ENCODE data around the gene SPARC.

The SPARC gene

DNA sequence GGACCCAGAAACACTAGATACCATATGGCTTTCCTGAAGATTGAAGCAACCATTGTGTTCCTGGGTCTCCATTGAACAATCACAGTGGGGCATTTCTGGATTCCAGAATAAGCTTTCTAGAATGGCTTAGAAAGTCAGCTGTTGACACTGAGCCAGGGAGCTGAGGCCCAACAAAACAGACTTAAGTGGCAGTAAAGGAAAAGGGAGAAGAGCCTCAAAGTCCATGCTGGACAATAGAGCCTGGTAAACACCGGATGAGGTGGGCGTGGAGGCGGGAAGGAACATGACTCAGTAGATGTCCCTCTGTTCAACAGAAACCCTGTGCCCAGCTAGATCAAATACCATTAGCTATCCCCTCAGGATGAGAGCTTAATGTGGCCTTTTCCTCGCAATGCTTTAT, 14.8 kb downstream of the SPARC start:
- H3K4me3 ChIP-seq (ENCODE audit: low read depth, low read length) = no peak overlapping the region
- no peak for DNase-seq (ENCODE audit: low read depth, low spot score)
- ChIA-PET CTCF (interaction anchor here (1.0 to 23.2 kb wide), 5 partner anchors 9 to 71 kb away, joined by 4 to 652 read pairs (median 15); no protein-coding TSS in a partner anchor), POLR2A (interaction anchor here (0.6 to 16.5 kb wide), 12 partner anchors 10 to 1179 kb away, joined by 3 to 383 read pairs (median 9); partner anchors contain the start of gene SPARC)
- TF ChIP-seq, protein P1, sequence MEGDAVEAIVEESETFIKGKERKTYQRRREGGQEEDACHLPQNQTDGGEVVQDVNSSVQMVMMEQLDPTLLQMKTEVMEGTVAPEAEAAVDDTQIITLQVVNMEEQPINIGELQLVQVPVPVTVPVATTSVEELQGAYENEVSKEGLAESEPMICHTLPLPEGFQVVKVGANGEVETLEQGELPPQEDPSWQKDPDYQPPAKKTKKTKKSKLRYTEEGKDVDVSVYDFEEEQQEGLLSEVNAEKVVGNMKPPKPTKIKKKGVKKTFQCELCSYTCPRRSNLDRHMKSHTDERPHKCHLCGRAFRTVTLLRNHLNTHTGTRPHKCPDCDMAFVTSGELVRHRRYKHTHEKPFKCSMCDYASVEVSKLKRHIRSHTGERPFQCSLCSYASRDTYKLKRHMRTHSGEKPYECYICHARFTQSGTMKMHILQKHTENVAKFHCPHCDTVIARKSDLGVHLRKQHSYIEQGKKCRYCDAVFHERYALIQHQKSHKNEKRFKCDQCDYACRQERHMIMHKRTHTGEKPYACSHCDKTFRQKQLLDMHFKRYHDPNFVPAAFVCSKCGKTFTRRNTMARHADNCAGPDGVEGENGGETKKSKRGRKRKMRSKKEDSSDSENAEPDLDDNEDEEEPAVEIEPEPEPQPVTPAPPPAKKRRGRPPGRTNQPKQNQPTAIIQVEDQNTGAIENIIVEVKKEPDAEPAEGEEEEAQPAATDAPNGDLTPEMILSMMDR (IDR thresholded peaks at IDR 0.05; ENCODE audit: insufficient read depth, low read length, missing control alignments) = no peak

DNA sequence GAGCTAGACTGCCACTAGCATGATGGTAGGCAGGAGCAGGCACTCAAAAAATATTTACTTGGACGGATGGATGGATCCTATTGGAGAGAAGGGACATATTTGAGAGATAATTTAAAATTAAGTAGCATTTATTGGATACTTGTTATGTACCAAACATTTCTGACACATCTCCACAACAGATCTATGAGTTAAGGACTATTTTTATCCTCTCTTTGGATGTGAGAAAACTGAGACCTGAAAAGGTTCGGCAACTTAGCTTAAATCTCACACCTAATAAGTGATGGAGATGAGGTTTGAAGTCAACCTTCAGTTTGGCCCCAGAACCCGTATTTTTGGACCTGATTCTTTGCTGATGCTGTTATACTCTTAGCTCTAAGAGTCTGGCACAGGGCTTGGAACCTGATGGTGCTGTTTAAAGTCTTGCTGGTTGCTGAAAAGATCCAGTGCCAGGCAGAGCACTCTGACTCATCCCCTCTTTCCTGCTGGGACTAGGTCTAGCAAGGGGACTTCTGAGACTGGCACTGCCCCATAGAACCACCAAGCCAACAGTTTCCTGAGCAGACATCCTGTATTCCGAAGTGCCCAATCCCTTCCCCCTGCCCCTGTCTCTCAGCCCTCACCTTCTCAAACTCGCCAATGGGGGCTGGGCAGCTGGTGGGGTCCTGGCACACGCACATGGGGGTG, 15.6 kb downstream of the SPARC start:
- POLR2A ChIA-PET = interaction anchor here (0.6 to 16.5 kb wide), 9 partner anchors 10 to 71 kb away, joined by 3 to 383 read pairs (median 5); partner anchors contain the start of gene SPARC
- CTCF ChIA-PET = interaction anchor here (1.0 to 23.2 kb wide), 6 partner anchors 12 to 72 kb away, joined by 3 to 652 read pairs (median 10); no protein-coding TSS in a partner anchor
- DNase-seq (ENCODE audit: low read depth, low spot score) = no peak
- TF ChIP-seq, protein P1 (IDR thresholded peaks at IDR 0.05; ENCODE audit: insufficient read depth, low read length, missing control alignments) = no peak
- no peak overlapping the region for H3K4me3 ChIP-seq (ENCODE audit: low read depth, low read length)

DNA sequence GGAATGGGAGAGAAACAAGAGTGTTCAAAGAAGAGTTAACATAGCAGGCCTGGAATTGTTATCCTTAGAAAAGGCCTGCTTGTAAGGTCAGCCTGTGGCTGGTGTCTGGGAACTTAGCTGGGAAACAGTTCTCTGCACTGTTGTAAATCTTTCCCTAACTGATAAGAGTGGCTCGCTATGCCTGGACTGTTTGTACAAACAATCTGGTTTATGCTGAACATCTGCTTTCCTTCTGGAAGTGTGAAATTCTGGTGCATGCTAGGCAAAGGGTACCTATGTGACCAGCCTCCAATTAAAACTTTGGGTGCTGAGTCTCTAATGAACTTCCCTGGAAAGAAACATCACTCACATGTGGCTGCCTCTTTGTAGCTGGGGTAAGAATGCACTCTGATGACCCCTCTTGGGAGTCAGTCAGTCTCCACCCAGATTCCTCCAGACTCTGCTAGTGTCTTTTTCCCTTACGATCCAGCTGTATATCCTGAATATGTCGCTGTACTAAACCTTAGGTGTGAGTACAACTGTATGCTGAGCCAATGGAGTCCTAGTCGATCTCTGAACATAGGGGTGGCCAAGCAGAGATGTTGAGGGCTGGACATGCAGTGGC, 16.5 kb downstream of the SPARC start:
- H3K4me3 ChIP-seq (ENCODE audit: low read depth, low read length) = no peak overlapping the region
- ChIA-PET POLR2A (interaction anchor here (0.6 to 16.5 kb wide), 6 partner anchors 9 to 72 kb away, joined by 3 to 383 read pairs (median 22); partner anchors contain the start of gene SPARC), CTCF (interaction anchor here (1.0 to 23.2 kb wide), 7 partner anchors 11 to 101 kb away, joined by 3 to 652 read pairs (median 6); no protein-coding TSS in a partner anchor)
- no peak for DNase-seq (ENCODE audit: low read depth, low spot score)
- TF ChIP-seq, protein P1 (IDR thresholded peaks at IDR 0.05; ENCODE audit: insufficient read depth, low read length, missing control alignments) = no peak

DNA sequence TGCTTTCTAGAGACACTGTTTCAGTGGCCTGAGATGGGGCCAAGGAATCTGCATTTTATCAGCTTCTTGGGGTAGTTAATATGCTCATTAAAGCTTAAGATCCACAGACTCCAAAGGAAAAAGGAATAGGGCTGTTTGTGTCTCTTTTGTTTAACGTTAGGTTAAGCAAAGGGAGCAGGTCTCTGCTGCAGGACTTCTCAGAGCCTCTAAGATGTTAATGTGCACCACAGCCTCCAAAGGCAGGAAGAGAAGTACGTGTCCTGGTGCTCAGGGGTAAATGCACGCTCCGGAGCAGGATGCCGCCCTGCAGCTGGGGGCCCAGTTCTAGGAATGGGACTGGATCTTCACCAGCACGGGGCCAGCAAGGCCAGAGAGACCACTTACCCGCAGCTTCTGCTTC, 19.6 kb downstream of the SPARC start:
- no peak overlapping the region for H3K4me3 ChIP-seq (ENCODE audit: low read depth, low read length)
- CTCF ChIA-PET = interaction anchor here (1.1 to 23.2 kb wide), 8 partner anchors 8 to 104 kb away, joined by 3 to 652 read pairs (median 5); no protein-coding TSS in a partner anchor
- TF ChIP-seq, protein P1 (IDR thresholded peaks at IDR 0.05; ENCODE audit: insufficient read depth, low read length, missing control alignments) = no peak
- DNase-seq (ENCODE audit: low read depth, low spot score) = no peak
- POLR2A ChIA-PET = interaction anchor here (1.1 to 4.1 kb wide), 7 partner anchors 9 to 73 kb away, joined by 3 to 36 read pairs (median 10); partner anchors contain the start of gene SPARC

DNA sequence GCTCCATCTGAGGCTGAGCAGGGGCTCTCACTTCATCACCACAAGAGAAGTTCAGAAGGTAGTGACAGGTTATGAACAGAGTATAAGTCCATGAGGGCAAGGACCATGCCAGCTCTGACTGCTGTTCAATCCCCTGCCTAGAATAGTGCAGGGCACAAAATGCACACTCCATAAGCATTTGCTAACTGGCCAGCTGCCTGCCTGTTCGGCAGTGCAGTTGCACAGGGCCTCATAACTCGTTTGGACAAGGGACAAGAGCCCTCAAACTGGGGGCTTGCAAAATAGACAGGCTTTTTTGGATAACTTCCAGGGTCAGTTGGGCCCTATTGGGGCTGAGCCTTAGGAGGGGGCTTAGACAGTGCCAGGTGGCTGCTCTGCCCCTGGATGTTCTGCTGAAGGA, 21.1 kb downstream of the SPARC start:
- POLR2A ChIA-PET = interaction anchor here (1.4 to 4.1 kb wide), 9 partner anchors 8 to 75 kb away, joined by 4 to 36 read pairs (median 8); partner anchors contain the start of gene SPARC
- TF ChIP-seq, protein P1 (IDR thresholded peaks at IDR 0.05; ENCODE audit: insufficient read depth, low read length, missing control alignments) = no peak
- DNase-seq (ENCODE audit: low read depth, low spot score) = no peak
- no peak overlapping the region for H3K4me3 ChIP-seq (ENCODE audit: low read depth, low read length)
- CTCF ChIA-PET = interaction anchor here (1.1 to 23.2 kb wide), 5 partner anchors 10 to 77 kb away, joined by 5 to 652 read pairs (median 6); no protein-coding TSS in a partner anchor

All from AG04449 (cell line).